Heart left ventricle (tissue), 13 donors: Measurements from ENCODE around the gene ZNF600.

Source experiments
- CTCF ChIP-seq, 12 donors: fragments of 200-600 bp; sonication (generic) in 4 of 12; IDR thresholded peaks; one replicate each; pipeline versions ENCODE4 v1.5.0 to v1.8.0; 2018 to 2022; ENCODE audit warnings: antibody characterized with exemption in 12 of 12, mild to moderate bottlenecking in 5 of 12
- POLR2A ChIP-seq, 2 donors: fragments of 450-650 bp; IDR thresholded peaks; one replicate each; pipeline ENCODE4 v1.6.1; 2017; ENCODE audit warnings: antibody characterized with exemption in 2 of 2, mild to moderate bottlenecking in 2 of 2, moderate library complexity in 2 of 2
- donor health status: ischemic (EF 13 %, LVEDD 7.1; RV severe dilation, severe dysfunction).
- donor health status: DM: no; HTN: yes; CAD: no.
- donor health status: DM: no; HTN: no; CAD: no.
- donor health status: ischemic (EF 25% LVEDD 6.9; RV normal size, moderate dysfunction).
- donor health status: ischemic (EF 25% LVEDD 5.7; RV mildly dilated, moderate dysfunction).
- donor health status: ischemic (EF 35%, LVEDD 5.7; RV mildly dilated, moderate dysfunction).
- donor health status: nonischemic (EF 11% LVEDD 7.7; RV severe dilation, severe dysfunction).
- donor health status: DM: yes; HTN: yes; CAD: no.
- donor health status: PGD.
- donor health status: ischemic (EF 29% LVEDD 5.4; RV normal size, mild dysfunction).
- donor health status: nonischemic (EF 23%, LVEDD 6.1; RV moderate dilation, normal function).

DNA sequence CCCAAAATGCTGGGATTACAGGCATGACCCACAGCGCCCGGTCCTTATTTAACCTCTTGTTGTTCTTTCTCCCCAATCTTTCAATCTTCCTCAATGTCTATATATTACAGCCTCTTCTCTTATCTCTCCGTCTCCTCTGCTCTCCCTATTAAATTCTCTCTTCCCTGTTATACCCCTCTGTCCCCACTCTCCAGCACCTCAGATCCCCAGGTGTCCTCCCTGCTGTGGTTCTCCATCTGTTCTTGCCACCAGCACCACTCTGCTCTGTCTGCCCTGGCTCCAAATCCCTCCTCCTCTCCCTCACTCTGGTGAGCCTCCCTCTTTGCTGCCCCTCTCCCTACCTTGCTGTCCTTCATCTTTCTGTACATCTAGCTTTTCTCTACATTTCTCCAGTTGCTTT lies 1.1 kb downstream of the ZNF600 start:
- TF ChIP-seq CTCF (IDR thresholded peaks at IDR 0.05) = no peak
- no peak for TF ChIP-seq POLR2A (IDR thresholded peaks at IDR 0.05)
